ENCODE data around the gene TDRD9.

- TF ChIP-seq YY1 (IDR thresholded peaks at IDR 0.05; ENCODE audit: low read depth): no peak
- TF ChIP-seq EGR1 (IDR thresholded peaks at IDR 0.05): no peak
- TF ChIP-seq RAD21 (IDR thresholded peaks at IDR 0.05; ENCODE audit: low read depth): no peak
- TF ChIP-seq, protein P1, sequence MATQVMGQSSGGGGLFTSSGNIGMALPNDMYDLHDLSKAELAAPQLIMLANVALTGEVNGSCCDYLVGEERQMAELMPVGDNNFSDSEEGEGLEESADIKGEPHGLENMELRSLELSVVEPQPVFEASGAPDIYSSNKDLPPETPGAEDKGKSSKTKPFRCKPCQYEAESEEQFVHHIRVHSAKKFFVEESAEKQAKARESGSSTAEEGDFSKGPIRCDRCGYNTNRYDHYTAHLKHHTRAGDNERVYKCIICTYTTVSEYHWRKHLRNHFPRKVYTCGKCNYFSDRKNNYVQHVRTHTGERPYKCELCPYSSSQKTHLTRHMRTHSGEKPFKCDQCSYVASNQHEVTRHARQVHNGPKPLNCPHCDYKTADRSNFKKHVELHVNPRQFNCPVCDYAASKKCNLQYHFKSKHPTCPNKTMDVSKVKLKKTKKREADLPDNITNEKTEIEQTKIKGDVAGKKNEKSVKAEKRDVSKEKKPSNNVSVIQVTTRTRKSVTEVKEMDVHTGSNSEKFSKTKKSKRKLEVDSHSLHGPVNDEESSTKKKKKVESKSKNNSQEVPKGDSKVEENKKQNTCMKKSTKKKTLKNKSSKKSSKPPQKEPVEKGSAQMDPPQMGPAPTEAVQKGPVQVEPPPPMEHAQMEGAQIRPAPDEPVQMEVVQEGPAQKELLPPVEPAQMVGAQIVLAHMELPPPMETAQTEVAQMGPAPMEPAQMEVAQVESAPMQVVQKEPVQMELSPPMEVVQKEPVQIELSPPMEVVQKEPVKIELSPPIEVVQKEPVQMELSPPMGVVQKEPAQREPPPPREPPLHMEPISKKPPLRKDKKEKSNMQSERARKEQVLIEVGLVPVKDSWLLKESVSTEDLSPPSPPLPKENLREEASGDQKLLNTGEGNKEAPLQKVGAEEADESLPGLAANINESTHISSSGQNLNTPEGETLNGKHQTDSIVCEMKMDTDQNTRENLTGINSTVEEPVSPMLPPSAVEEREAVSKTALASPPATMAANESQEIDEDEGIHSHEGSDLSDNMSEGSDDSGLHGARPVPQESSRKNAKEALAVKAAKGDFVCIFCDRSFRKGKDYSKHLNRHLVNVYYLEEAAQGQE (IDR thresholded peaks at IDR 0.05; ENCODE audit: low read depth): no peak
- TF ChIP-seq TAF1 (IDR thresholded peaks at IDR 0.05; ENCODE audit: low read depth): no peak
- no peak for TF ChIP-seq NFIC (IDR thresholded peaks at IDR 0.05)
- TF ChIP-seq EP300 (IDR thresholded peaks at IDR 0.05; ENCODE audit: borderline replicate concordance): no peak
- TF ChIP-seq CEBPB (IDR thresholded peaks at IDR 0.05): no peak
- TF ChIP-seq TCF12 (IDR thresholded peaks at IDR 0.05; ENCODE audit: low read depth): no peak
- TF ChIP-seq FOXM1 (IDR thresholded peaks at IDR 0.05; ENCODE audit: borderline replicate concordance, low read depth): no peak
- TF ChIP-seq MAX (IDR thresholded peaks at IDR 0.05): no peak
- no peak for TF ChIP-seq CREB1 (IDR thresholded peaks at IDR 0.05; ENCODE audit: low read depth)
Measured at GRCh38 chr14:103928011-103928890, at the start of gene TDRD9.
